SK-N-SH treated with all-trans-retinoic acid at 6 μM for 48 hours (cell line): ENCODE measurements around the gene IL10RA.

ENCODE experiments used
- ATAC-seq: fragments of 200-7000 bp; cut with Tn5 transposase; 3 replicates; pipeline ENCODE4 v1.9.1; 2020; ENCODE audit warnings: mild to moderate bottlenecking, moderate library complexity
- ARNTL ChIP-seq: fragments of 450-650 bp; formaldehyde crosslinking; IDR thresholded peaks from 2 replicates; pipeline ENCODE4 v1.5.0; 2020; ENCODE audit warnings: low read depth, mild to moderate bottlenecking, moderate library complexity, borderline replicate concordance
- BACH2 ChIP-seq: fragments of 250-450 bp; sonication (Bioruptor Pico); IDR thresholded peaks from 2 replicates; pipeline ENCODE4 v1.9.0; 2021; ENCODE audit warnings: mild to moderate bottlenecking, borderline replicate concordance
- CSDC2 ChIP-seq: fragments of 250-450 bp; sonication (Bioruptor Pico); IDR thresholded peaks from 2 replicates; pipeline ENCODE4 v1.5.0; 2020; ENCODE audit warnings: mild to moderate bottlenecking, moderate library complexity
- ESRRG ChIP-seq: fragments of 250-450 bp; sonication (Bioruptor Pico); IDR thresholded peaks from 2 replicates; pipeline ENCODE4 v1.6.1; 2021; ENCODE audit warnings: mild to moderate bottlenecking
- GLIS3 ChIP-seq: fragments of 250-450 bp; sonication (Bioruptor Pico); IDR thresholded peaks from 2 replicates; pipeline ENCODE4 v1.5.0; 2020; ENCODE audit warnings: mild to moderate bottlenecking, moderate library complexity
- ISL1 ChIP-seq: fragments of 250-450 bp; sonication (Bioruptor Pico); IDR thresholded peaks from 2 replicates; pipeline ENCODE4 v2.1.2; 2022; ENCODE audit warnings: mild to moderate bottlenecking, moderate library complexity
- OSR1 ChIP-seq: fragments of 250-450 bp; sonication (Bioruptor Pico); IDR thresholded peaks from 2 replicates; pipeline ENCODE4 v1.8.0; 2022; ENCODE audit warnings: moderate library complexity, mild to moderate bottlenecking, inconsistent platforms
- PPARA ChIP-seq: fragments of 250-450 bp; sonication (Bioruptor Pico); IDR thresholded peaks from 2 replicates; pipeline ENCODE4 v1.5.0; 2020; ENCODE audit warnings: mild to moderate bottlenecking, borderline replicate concordance
- RARB ChIP-seq: fragments of 250-450 bp; sonication (Bioruptor Pico); IDR thresholded peaks from 2 replicates; pipeline ENCODE4 v1.8.0; 2021; ENCODE audit warnings: mild to moderate bottlenecking, moderate library complexity
- TCF4 ChIP-seq: fragments of 250-450 bp; sonication (Bioruptor Pico); IDR thresholded peaks from 2 replicates; pipeline ENCODE4 v1.8.0; 2021; ENCODE audit warnings: mild to moderate bottlenecking, moderate library complexity, borderline replicate concordance
- TOX ChIP-seq: fragments of 250-450 bp; sonication (Bioruptor Pico); IDR thresholded peaks from 2 replicates; pipeline ENCODE4 v1.8.0; 2021; ENCODE audit warnings: mild to moderate bottlenecking, moderate library complexity, borderline replicate concordance
- ZC3H10 ChIP-seq: fragments of 250-450 bp; sonication (Bioruptor Pico); IDR thresholded peaks from 2 replicates; pipeline ENCODE4 v1.5.1; 2021; ENCODE audit warnings: mild to moderate bottlenecking, moderate library complexity
- ZFP3 ChIP-seq: fragments of 250-450 bp; sonication (Bioruptor Pico); IDR thresholded peaks from 2 replicates; pipeline ENCODE4 v1.5.0; 2020; ENCODE audit warnings: mild to moderate bottlenecking, moderate library complexity
- ZFP30 ChIP-seq: fragments of 450-650 bp; formaldehyde crosslinking; IDR thresholded peaks from 2 replicates; pipeline ENCODE4 v1.5.0; 2022; ENCODE audit warnings: mild to moderate bottlenecking, moderate library complexity
- ZNF565 ChIP-seq: fragments of 450-650 bp; formaldehyde crosslinking; conservative IDR thresholded peaks from 2 replicates; pipeline ENCODE4 v1.5.0; 2020; ENCODE audit warnings: low read depth, mild to moderate bottlenecking, moderate library complexity
- ZNF70 ChIP-seq: fragments of 450-650 bp; formaldehyde crosslinking; IDR thresholded peaks from 2 replicates; pipeline ENCODE4 v1.5.0; 2020; ENCODE audit warnings: mild to moderate bottlenecking, moderate library complexity
- ZNF8 ChIP-seq: fragments of 450-650 bp; formaldehyde crosslinking; IDR thresholded peaks from 2 replicates; pipeline ENCODE4 v1.5.0; 2020; ENCODE audit warnings: mild to moderate bottlenecking, moderate library complexity
- TF ChIP-seq, protein P1 (sequence below): fragments of 250-450 bp; sonication (Bioruptor Pico); IDR thresholded peaks from 2 replicates; pipeline ENCODE4 v1.5.1; 2021; ENCODE audit warnings: mild to moderate bottlenecking, moderate library complexity
- TF ChIP-seq, protein P2 (sequence below): fragments of 250-450 bp; sonication (Bioruptor Pico); IDR thresholded peaks from 2 replicates; pipeline ENCODE4 v1.8.0; 2021; ENCODE audit warnings: low read depth, mild to moderate bottlenecking, moderate library complexity, borderline replicate concordance
- TF ChIP-seq, protein P3 (sequence below): fragments of 250-450 bp; sonication (Bioruptor Pico); IDR thresholded peaks from 2 replicates; pipeline ENCODE4 v1.8.0; 2020; ENCODE audit warnings: mild to moderate bottlenecking, moderate library complexity, borderline replicate concordance
- TF ChIP-seq, protein P4 (sequence below): fragments of 250-450 bp; sonication (Bioruptor Pico); IDR thresholded peaks from 2 replicates; pipeline ENCODE4 v1.5.1; 2020; ENCODE audit warnings: low read depth, mild to moderate bottlenecking, moderate library complexity

Gene IL10RA

DNA sequence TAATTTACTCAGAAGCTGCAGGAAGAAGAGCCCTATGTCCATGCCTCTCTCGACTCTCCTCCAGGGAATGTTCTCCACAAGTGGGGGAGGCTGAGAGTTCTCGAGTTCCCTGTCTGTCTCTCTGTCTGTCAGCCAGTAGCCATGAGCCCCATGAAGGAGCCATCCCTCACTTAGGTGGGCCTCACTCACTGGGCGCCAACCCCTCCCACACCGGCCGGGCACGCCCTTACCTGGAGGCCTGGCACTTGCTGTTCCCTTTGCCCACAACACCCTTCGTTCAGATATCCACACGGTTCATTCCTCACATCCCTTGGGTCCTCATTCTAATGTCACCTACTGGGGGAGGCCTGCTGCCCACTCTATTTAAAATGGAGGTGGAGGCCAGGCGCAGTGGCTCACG, 14.2 kb upstream of the IL10RA start:
- no peak for ATAC-seq
- TF ChIP-seq OSR1 (CRISPR knock-in tag) = no peak
- no peak for TF ChIP-seq ZNF565 (CRISPR knock-in tag)
- TF ChIP-seq TCF4 (CRISPR knock-in tag) = no peak
- no peak for TF ChIP-seq CSDC2 (CRISPR knock-in tag)
- TF ChIP-seq, protein P1, sequence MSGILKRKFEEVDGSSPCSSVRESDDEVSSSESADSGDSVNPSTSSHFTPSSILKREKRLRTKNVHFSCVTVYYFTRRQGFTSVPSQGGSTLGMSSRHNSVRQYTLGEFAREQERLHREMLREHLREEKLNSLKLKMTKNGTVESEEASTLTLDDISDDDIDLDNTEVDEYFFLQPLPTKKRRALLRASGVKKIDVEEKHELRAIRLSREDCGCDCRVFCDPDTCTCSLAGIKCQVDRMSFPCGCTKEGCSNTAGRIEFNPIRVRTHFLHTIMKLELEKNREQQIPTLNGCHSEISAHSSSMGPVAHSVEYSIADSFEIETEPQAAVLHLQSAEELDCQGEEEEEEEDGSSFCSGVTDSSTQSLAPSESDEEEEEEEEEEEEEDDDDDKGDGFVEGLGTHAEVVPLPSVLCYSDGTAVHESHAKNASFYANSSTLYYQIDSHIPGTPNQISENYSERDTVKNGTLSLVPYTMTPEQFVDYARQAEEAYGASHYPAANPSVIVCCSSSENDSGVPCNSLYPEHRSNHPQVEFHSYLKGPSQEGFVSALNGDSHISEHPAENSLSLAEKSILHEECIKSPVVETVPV (CRISPR knock-in tag) = no peak
- TF ChIP-seq ZNF8 (CRISPR knock-in tag) = no peak
- TF ChIP-seq ZC3H10 = no peak
- TF ChIP-seq GLIS3 (CRISPR knock-in tag) = no peak
- no peak for TF ChIP-seq ARNTL (CRISPR knock-in tag)
- no peak for TF ChIP-seq ISL1 (CRISPR knock-in tag)
- no peak for TF ChIP-seq ZFP30
- TF ChIP-seq, protein P2, sequence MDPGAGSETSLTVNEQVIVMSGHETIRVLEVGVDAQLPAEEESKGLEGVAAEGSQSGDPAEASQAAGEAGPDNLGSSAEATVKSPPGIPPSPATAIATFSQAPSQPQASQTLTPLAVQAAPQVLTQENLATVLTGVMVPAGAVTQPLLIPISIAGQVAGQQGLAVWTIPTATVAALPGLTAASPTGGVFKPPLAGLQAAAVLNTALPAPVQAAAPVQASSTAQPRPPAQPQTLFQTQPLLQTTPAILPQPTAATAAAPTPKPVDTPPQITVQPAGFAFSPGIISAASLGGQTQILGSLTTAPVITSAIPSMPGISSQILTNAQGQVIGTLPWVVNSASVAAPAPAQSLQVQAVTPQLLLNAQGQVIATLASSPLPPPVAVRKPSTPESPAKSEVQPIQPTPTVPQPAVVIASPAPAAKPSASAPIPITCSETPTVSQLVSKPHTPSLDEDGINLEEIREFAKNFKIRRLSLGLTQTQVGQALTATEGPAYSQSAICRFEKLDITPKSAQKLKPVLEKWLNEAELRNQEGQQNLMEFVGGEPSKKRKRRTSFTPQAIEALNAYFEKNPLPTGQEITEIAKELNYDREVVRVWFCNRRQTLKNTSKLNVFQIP (CRISPR knock-in tag) = no peak
- TF ChIP-seq ESRRG (CRISPR knock-in tag) = no peak
- no peak for TF ChIP-seq ZFP3 (CRISPR knock-in tag)
- TF ChIP-seq, protein P3, sequence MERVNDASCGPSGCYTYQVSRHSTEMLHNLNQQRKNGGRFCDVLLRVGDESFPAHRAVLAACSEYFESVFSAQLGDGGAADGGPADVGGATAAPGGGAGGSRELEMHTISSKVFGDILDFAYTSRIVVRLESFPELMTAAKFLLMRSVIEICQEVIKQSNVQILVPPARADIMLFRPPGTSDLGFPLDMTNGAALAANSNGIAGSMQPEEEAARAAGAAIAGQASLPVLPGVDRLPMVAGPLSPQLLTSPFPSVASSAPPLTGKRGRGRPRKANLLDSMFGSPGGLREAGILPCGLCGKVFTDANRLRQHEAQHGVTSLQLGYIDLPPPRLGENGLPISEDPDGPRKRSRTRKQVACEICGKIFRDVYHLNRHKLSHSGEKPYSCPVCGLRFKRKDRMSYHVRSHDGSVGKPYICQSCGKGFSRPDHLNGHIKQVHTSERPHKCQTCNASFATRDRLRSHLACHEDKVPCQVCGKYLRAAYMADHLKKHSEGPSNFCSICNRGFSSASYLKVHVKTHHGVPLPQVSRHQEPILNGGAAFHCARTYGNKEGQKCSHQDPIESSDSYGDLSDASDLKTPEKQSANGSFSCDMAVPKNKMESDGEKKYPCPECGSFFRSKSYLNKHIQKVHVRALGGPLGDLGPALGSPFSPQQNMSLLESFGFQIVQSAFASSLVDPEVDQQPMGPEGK (CRISPR knock-in tag) = no peak
- no peak for TF ChIP-seq PPARA (CRISPR knock-in tag)
- TF ChIP-seq, protein P4, sequence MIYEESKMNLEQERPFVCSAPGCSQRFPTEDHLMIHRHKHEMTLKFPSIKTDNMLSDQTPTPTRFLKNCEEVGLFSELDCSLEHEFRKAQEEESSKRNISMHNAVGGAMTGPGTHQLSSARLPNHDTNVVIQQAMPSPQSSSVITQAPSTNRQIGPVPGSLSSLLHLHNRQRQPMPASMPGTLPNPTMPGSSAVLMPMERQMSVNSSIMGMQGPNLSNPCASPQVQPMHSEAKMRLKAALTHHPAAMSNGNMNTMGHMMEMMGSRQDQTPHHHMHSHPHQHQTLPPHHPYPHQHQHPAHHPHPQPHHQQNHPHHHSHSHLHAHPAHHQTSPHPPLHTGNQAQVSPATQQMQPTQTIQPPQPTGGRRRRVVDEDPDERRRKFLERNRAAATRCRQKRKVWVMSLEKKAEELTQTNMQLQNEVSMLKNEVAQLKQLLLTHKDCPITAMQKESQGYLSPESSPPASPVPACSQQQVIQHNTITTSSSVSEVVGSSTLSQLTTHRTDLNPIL = no peak
- no peak for TF ChIP-seq BACH2 (CRISPR knock-in tag)
- TF ChIP-seq TOX (CRISPR knock-in tag) = no peak
- no peak for TF ChIP-seq ZNF70
- TF ChIP-seq, all 23 proteins: peak for 0

DNA sequence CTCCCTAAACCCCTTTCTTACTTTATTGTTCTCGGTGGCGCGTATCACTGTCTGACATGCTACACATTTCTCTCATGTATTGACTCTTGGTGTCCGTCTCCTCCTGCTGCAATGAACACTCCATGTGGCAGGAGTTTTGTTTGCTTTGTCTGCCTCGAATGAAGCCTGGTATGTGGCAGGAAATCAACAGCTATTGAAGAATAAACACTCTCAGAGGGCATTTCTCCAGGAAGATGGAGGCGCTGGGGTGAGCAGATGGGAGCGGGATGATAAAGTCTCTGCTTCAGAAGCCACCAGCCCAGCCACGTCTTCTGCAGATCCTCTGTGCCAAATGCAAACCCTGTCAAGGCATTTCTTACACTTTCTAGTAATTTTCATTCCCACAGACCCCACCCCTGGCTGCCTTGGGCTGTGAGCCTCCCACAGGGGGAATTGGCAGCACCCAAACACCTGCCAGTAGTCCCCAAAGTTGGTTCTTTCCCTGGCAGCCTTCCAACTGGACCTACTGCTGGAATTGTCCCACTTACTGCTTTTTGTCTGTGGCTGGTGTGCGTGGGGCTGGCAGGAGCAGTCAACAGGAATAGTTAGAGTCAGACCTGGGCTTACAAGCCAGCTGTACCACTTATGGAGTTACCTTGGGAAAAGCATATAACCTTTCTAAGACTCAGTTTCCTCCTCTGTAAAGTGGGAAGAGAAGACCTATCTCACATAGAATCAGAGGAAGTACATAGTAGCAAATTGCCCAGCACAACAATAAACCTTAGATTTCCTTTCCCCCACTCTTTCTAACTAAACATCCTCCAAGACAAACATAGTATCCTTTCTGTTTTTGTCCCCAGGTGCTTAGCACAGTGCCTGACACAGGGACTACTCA, 13.3 kb upstream of the IL10RA start:
- no peak for ATAC-seq
- TF ChIP-seq ARNTL (CRISPR knock-in tag) (no peak), ESRRG (CRISPR knock-in tag) (no peak), PPARA (CRISPR knock-in tag) (no peak), CSDC2 (CRISPR knock-in tag) (no peak), TOX (CRISPR knock-in tag) (no peak)
- TF ChIP-seq, protein P4 = no peak

DNA sequence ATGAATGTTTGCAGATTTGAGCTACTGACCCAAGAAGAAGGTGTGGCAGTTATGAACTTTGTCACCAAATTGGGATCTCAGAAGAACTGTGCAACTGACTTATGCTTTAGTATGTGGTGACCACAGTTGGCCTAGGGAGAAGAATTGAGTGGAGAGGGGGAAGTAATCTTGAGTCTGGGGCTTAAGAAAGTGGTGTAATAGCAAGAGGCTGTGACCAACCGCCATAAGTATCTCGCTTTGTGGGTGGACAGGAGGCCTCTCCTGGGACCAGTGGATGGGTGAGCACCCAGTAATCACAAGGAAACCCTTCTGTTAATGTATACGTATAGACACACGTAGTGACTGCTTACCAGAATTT, 12.7 kb upstream of the IL10RA start:
- ATAC-seq = no peak
- TF ChIP-seq ARNTL (CRISPR knock-in tag) = no peak
- TF ChIP-seq RARB (CRISPR knock-in tag) = no peak
- TF ChIP-seq ESRRG (CRISPR knock-in tag) = no peak
- TF ChIP-seq, protein P4 = no peak
- no peak for TF ChIP-seq CSDC2 (CRISPR knock-in tag)
- no peak for TF ChIP-seq TCF4 (CRISPR knock-in tag)
- TF ChIP-seq, protein P3 (CRISPR knock-in tag) = no peak
- TF ChIP-seq, all 23 proteins: peak for 0
